Liver (tissue), 9 donors: ENCODE measurements around the gene PTPRN2. TPM values are rescaled to one million over a fixed set of nuclear protein-coding genes. Genes with fewer than 3 reads are reported as not detected.

Experiments
- DNase-seq: peaks from one replicate; pipeline ENCODE4 v3.0.0-alpha.2; 2017; ENCODE audit warnings: low spot score
- H3K27ac ChIP-seq, 2 donors: one replicate each; pipeline ENCODE4 v1.7.0; 2013; ENCODE audit warnings: inconsistent platforms in 2 of 2, low read length in 2 of 2, control low read depth in 1 of 2, low read depth in 1 of 2, mild to moderate bottlenecking in 1 of 2
- H3K27me3 ChIP-seq, 4 donors: one replicate each; pipeline versions ENCODE4 v1.6.1 to v1.7.0; 2013; ENCODE audit warnings: low read length in 3 of 4, inconsistent platforms in 1 of 4, mild to moderate bottlenecking in 1 of 4, moderate library complexity in 1 of 4; ENCODE audit not compliant: control insufficient read depth in 4 of 4, insufficient read depth in 4 of 4
- H3K36me3 ChIP-seq, 4 donors: one replicate each; pipeline versions ENCODE4 v1.6.1 to v1.7.0; 2013; ENCODE audit warnings: low read length in 3 of 4, mild to moderate bottlenecking in 3 of 4, low read depth in 1 of 4, moderate library complexity in 1 of 4; ENCODE audit not compliant: control insufficient read depth in 4 of 4, insufficient read depth in 3 of 4
- H3K4me1 ChIP-seq, 4 donors: one replicate each; pipeline versions ENCODE4 v1.6.1 to v1.7.0; 2013; ENCODE audit warnings: low read length in 3 of 4, mild to moderate bottlenecking in 3 of 4, moderate library complexity in 1 of 4; ENCODE audit not compliant: control insufficient read depth in 4 of 4, insufficient read depth in 4 of 4
- H3K4me3 ChIP-seq, 3 donors: one replicate each; pipeline versions ENCODE4 v1.6.1 to v1.7.0; 2013; ENCODE audit warnings: low read length in 3 of 3, control low read depth in 1 of 3, low read depth in 1 of 3, mild to moderate bottlenecking in 1 of 3
- H3K9ac ChIP-seq, 2 donors: one replicate each; pipeline ENCODE4 v1.7.0; 2013; ENCODE audit warnings: low read length in 2 of 2, mild to moderate bottlenecking in 2 of 2, moderate library complexity in 2 of 2, control low read depth in 1 of 2, low read depth in 1 of 2
- H3K9me3 ChIP-seq, 4 donors: one replicate each; pipeline versions ENCODE4 v1.6.1 to v1.7.0; 2013; ENCODE audit warnings: low read length in 3 of 4; ENCODE audit not compliant: control insufficient read depth in 4 of 4
- CTCF ChIP-seq: fragments of 150-350 bp; IDR thresholded peaks from 2 replicates; pipeline ENCODE4 v1.5.1; 2017; ENCODE audit warnings: improper control_type of control experiment, low read depth, low read length; ENCODE audit not compliant: missing input control
- FOXA1 ChIP-seq: IDR thresholded peaks from 2 replicates; pipeline ENCODE4 v1.6.1; 2016; ENCODE audit warnings: antibody characterized with exemption
- GABPA ChIP-seq, 2 donors: IDR thresholded peaks in 1 of 2; conservative IDR thresholded peaks in 1 of 2; 2 replicates each; pipeline ENCODE4 v1.6.1; 2016; ENCODE audit warnings: antibody characterized with exemption in 2 of 2, mild to moderate bottlenecking in 1 of 2, moderate library complexity in 1 of 2
- JUND ChIP-seq, 2 donors: IDR thresholded peaks; 2 replicates each; pipeline ENCODE4 v1.6.1; 2016; ENCODE audit warnings: antibody characterized with exemption in 2 of 2
- MAX ChIP-seq: IDR thresholded peaks from 2 replicates; pipeline ENCODE4 v1.6.1; 2016; ENCODE audit warnings: antibody characterized with exemption
- NR2F2 ChIP-seq: IDR thresholded peaks from 2 replicates; pipeline ENCODE4 v1.6.1; 2016; ENCODE audit warnings: antibody characterized with exemption
- RAD21 ChIP-seq, 2 donors: IDR thresholded peaks; 2 replicates each; pipeline ENCODE4 v1.6.1; 2016; ENCODE audit warnings: antibody characterized with exemption in 2 of 2, mild to moderate bottlenecking in 2 of 2
- SP1 ChIP-seq: IDR thresholded peaks from 2 replicates; pipeline ENCODE4 v1.6.1; 2018; ENCODE audit warnings: antibody characterized with exemption, mild to moderate bottlenecking
- YY1 ChIP-seq: IDR thresholded peaks from 2 replicates; pipeline ENCODE4 v1.6.1; 2016; ENCODE audit warnings: antibody characterized with exemption, mild to moderate bottlenecking
- ZBTB33 ChIP-seq: IDR thresholded peaks from 2 replicates; pipeline ENCODE4 v1.6.1; 2016; ENCODE audit warnings: antibody characterized with exemption
- WGBS: extraction: QIAGEN DNeasy Blood & Tissue Kit; methylation state at CpG from one replicate; pipeline ENCODE4 v1.1.7; 2013; 5-methylcytosine and 5-hydroxymethylcytosine counted together
- polyA plus RNA-seq, 2 donors: library from polyadenylated mRNA; stranded (reverse) in 1 of 2; unstranded in 1 of 2; fragments of 200-250 nt in 1 of 2; fragments of >200 nt in 1 of 2; fragmentation: Nextera tagmentation in 1 of 2; extraction: Ambion mirVana in 1 of 2; gene quantifications; one replicate each; pipeline versions ENCODE4 v1.2.1 to v1.2.3, GENCODE V29; 2013 to 2015
- total RNA-seq, 2 donors: library from RNA; depleted of rRNA; stranded (reverse); fragments of >200 nt; gene quantifications; one replicate each; pipeline ENCODE4 v1.2.3, GENCODE V29; 2014
- donor health status: healthy.
- donor health status: healthy.
- donor health status: healthy.
- donor health status: healthy.
- donor health status: healthy.

The PTPRN2 gene
- total and polyA plus RNA-seq, 4 donors = 0.75 to 1.9 (median 1.1) TPM

GRCh38 chr7:158375034-158375433 is 212.6 kb downstream of the PTPRN2 start (continued):
- TF ChIP-seq ZBTB33 = no peak

GRCh38 chr7:158374586-158374985 is 213.0 kb downstream of the PTPRN2 start:
- DNase-seq = no peak
- no peaks in the 10 kb centered on the region for H3K27me3 ChIP-seq
- H3K36me3 ChIP-seq = no peaks in the 10 kb centered on the region
- H3K9ac ChIP-seq = no peak overlapping the region
- H3K4me1 ChIP-seq = peaks cover 0 to 3% (median 0%) of the 10 kb centered on the region in 4 donors
- H3K9me3 ChIP-seq = no peaks in the 10 kb centered on the region
- H3K27ac ChIP-seq = no peak overlapping the region
- no peak overlapping the region for H3K4me3 ChIP-seq
- no peak for TF ChIP-seq FOXA1
- no peak for TF ChIP-seq NR2F2
- no peak for TF ChIP-seq JUND (IDR thresholded peaks at IDR 0.05)
- no peak for TF ChIP-seq YY1
- TF ChIP-seq RAD21 (IDR thresholded peaks at IDR 0.05) = no peak
- no peak for TF ChIP-seq CTCF
- TF ChIP-seq MAX = no peak
- 93% methylated on average over 6 of the region's 6 CpGs for WGBS

- TF ChIP-seq ZBTB33 (no peak), JUND (IDR thresholded peaks at IDR 0.05) (no peak), GABPA (IDR thresholded peaks at IDR 0.05 in 1 of 2, conservative IDR thresholded peaks at IDR 0.05 in 1 of 2) (no peak), NR2F2 (no peak), SP1 (no peak)
- DNase-seq = no peak
- 69% methylated on average over 5 of the region's 5 CpGs for WGBS
- Histone ChIP-seq H3K27ac (no peak overlapping the region), H3K36me3 (no peaks in the 10 kb centered on the region), H3K9ac (no peak overlapping the region), H3K4me3 (no peak overlapping the region), H3K4me1 (peaks cover 0 to 3% (median 0%) of the 10 kb centered on the region in 4 donors), H3K9me3 (no peaks in the 10 kb centered on the region), H3K27me3 (no peaks in the 10 kb centered on the region)
These were observed 213.5 kb downstream of the PTPRN2 start for GRCh38 chr7:158374146-158374545.
